Measurements from ENCODE around the gene SNCB.

Gene SNCB

DNA sequence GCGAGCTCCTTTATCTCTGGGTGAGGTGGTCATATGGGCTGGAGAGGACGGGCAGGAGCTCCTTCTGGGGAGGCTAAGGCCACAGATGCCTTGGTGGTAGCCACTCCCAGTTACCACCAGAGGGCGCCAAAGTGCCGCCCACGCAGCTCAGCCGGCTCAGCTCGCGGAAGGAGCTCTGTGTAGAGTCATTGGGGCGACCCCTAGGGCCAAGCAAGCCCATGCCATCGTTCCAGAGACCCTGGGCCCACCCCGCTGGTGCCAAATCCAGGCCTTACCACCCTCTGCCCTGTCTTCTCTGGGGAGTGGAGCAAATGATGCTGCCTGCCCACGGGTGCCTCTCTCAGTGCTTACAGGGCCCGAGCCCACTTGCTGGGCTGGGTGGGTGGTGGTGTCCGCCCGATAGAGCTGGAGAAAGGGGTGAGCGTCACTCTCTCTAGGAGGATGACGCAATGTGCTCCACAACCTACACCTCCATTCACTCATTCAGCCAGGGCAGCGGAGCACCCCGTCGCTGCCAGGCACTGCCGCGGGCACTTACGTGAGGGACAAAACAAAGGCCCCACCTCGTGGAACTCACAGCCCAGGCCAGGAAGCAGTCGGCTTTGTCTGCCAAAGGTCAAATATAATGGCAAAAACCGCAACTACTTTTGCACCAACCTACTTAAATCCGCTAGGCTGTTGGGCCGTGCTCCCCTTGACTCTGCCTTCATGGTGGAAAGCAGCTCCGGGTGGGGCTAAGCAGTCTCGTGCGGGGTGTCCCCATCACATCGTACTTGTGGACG lies 30.7 kb upstream of the SNCB start:
- peak; percentile 74 for DNase-seq

- no peak for DNase-seq
These were observed 30.2 kb upstream of the SNCB start for GRCh38 chr5:176660530-176660859.

DNA sequence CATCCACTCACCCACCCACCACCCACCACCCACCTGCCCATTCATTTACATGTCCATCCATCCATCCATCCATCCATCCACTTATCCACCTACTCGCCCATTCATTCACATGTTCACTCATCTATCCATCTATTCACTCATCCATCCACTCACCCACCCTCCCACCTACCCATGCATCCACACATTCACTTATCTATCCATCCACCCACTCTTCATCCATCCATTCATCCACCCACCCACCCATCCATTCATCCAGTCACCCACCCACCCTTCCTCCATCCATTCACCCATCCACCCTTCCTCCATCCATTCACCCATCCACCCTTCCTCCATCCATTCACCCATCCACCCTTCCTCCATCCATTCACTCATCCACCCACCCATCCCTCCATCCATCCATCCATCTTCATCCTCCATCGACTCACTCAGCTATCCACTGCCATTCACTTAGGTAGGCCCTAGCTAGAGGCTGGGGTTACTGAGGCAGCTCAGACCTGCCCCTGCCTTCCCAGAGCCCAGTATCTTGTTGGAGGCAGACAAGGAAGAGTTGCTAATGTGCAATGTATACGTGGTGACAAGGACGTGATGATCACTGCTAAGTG lies 29.6 kb upstream of the SNCB start:
- no peak for DNase-seq

- no peak for DNase-seq
These were observed 29.1 kb upstream of the SNCB start for GRCh38 chr5:176659512-176659839.

- no peak for DNase-seq
These were observed 28.6 kb upstream of the SNCB start for GRCh38 chr5:176658817-176659511.

DNA sequence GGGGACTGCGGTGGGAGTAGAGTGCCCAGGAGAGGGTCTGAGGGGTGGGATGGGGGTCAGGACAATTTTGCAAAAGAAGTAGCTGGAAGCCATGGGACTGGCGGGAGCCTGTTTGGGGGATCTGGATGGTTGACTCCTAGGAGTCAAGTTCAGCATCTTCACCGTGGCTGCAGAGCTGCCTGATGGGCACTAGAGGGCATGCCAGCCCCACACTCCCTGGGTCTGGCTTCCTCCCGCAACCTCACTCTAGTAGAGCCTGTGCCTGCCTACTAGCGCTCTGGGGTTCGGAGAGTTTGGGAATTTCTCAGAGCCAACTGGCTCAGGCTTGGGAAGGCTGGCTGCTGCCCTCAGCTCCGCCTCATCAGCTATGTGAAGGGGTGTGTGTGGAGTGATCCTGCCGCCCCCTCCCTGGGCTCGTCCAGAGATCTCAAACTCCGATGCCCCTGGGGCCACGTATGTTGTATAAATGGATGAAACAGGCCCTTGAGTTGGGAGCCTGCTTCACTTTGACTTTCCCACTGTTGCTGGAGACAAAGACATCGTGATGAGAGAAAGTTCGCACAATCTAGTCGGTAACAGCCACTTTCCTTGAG lies 27.8 kb upstream of the SNCB start:
- DNase-seq: peak; percentile 62

DNA sequence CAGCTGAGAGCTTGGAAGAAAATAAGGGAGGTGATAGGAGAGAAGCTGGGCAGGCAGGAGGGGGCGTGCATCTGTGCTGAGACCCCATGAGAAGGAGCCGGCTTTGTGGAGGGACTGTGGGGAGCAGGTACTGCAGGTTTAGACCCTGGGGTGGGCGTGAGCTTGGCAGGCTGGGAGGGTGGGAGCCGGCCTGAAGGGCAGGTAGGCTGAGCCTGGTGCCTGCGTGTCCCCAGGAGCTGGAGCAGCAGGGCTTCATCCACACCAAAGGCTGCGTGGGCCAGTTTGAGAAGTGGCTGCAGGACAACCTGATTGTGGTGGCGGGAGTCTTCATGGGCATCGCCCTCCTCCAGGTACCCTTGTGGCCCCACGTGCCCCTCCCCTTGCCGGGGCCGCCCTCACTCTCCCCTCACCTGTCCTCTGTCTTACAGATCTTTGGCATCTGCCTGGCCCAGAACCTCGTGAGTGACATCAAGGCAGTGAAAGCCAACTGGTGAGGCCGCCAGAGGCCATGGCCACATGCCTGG lies 26.2 kb upstream of the SNCB start:
- DNase-seq: no peak

DNA sequence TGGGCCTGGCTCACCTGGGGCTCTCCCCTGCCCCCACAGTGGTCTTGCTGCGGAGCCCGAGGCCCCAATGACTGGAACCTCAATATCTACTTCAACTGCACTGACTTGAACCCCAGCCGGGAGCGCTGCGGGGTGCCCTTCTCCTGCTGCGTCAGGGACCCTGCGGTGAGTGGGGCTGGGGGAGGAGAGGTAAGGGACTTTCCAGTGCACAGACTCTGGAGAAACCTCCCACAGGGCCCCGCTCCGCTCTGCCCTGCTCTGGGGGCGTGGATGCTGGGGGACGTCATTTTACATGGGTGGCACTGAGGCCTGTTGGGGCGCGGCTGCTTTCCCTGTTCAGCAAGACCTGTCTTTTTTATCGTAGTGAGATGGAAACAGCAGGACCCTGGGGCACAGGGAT lies 24.5 kb upstream of the SNCB start:
- no peak for DNase-seq

GRCh38 chr5:176653401-176654385 lies 23.4 kb upstream of the SNCB start:
- peak; percentile 37 for DNase-seq

DNA sequence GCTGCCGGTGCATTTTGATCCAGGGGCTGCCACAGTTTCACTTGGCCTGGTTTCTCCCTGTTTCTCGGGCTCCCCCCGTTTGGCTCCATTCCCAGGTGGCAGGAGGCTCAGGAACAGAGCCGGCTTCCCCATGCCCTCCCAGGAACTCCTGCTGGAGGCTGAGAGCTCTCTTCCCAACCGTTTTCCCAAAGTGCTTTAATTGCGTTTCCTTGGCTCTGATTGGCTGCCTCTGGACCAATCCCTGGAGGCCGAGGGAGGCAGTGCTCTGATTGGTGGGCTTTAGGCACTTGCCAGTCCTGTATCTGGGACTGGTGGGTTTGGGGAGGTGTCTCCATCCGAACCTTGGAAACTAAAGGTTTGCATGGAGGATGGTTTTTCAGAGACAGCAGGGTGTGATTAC lies 21.8 kb upstream of the SNCB start:
- DNase-seq: no peak

DNA sequence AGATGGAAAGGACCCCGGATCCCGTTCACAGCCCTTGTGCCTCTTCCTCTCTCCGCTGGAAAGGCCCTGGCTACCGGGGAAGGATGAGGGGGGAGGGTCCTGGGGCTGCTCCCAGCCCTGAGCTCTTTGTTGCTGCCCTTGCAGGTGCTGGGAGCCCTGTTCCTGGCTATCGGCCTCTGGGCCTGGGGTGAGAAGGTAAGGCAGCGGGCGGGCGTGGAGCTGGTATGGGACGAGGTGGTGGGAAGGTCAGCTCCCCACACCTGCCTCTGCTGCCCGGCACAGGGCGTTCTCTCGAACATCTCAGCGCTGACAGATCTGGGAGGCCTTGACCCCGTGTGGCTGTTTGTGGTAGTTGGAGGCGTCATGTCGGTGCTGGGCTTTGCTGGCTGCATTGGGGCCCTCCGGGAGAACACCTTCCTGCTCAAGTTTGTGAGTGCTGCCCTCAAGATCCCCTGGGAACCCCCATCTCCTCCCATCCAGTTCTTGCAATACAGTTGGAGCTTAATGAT lies 21.2 kb upstream of the SNCB start:
- no peak for DNase-seq

DNA sequence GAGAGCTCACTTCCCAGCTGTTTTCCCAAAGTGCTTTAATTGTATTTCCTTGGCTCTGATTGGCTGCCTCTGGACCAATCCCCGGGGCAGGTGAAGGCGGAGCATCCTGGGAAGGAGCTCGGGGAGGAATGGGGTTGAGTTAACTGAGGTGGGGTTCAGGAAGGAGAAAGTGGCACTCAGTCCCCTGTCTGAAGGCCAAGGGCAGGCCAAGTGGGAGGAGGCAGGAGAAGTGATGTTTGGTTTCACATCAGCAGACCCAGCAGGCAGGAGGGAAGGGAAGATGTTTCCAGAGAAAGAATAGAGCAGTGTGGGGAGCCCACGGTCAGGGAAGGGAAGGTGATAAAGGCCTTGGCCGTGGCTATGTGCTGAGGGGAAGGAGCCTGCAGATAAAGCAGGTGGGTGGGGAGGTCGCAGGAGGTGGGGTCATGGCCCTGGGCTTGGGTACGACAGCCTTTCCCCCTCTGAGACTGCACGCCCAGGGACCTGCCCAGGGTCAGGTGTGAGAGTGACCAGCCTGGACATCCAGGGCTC lies 20.1 kb upstream of the SNCB start:
- no peak for DNase-seq

DNA sequence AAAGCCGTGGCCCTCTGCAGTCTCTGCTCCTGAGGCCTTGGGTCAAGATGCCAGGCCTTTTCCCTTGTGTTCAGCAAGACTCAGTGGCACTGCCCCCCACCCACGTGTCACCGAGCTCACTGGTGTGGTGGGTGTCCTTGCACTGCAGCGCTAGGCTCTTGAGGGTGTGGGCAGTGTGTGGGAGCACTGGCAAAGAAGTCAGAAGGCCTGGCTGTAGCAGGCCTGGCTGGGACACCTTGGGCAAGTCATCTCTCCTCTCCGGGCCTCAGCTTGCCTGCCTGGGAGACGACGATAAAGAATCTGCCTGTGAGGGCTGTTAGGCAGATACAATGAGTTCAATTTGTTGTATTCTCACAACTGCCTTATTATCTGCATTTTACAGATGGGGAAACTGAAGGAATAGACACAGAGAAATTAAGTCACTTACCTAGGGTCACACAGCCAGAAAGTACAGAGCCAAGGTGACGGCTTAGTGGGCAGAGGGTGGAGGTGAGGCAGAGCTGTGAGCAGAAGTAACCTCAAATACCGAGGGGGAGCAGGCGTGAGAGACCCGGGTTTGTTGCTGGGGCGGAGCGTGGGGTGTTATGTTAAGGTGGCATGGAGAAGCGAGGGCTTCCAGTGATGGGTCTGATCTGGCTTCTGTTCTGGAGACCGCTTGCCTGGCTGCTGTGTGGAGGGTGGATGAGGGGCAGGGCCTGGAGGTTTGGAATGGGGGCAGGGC lies 18.3 kb upstream of the SNCB start:
- DNase-seq: peak; percentile 21

GRCh38 chr5:176647843-176648473 lies 17.6 kb upstream of the SNCB start:
- DNase-seq: no peak

- DNase-seq: peak; percentile 98
These were observed 16.9 kb upstream of the SNCB start, which contains the start of gene TSPAN17 for GRCh38 chr5:176647030-176647842. Gene TSPAN17, plus strand, starts transcription at chr5:176647484. Its CDS starts 132 bp downstream, at chr5:176647616.

- no peak for DNase-seq
These were observed 16.3 kb upstream of the SNCB start for GRCh38 chr5:176646707-176647029.

GRCh38 chr5:176646049-176646706 lies 15.8 kb upstream of the SNCB start:
- DNase-seq: no peak

DNA sequence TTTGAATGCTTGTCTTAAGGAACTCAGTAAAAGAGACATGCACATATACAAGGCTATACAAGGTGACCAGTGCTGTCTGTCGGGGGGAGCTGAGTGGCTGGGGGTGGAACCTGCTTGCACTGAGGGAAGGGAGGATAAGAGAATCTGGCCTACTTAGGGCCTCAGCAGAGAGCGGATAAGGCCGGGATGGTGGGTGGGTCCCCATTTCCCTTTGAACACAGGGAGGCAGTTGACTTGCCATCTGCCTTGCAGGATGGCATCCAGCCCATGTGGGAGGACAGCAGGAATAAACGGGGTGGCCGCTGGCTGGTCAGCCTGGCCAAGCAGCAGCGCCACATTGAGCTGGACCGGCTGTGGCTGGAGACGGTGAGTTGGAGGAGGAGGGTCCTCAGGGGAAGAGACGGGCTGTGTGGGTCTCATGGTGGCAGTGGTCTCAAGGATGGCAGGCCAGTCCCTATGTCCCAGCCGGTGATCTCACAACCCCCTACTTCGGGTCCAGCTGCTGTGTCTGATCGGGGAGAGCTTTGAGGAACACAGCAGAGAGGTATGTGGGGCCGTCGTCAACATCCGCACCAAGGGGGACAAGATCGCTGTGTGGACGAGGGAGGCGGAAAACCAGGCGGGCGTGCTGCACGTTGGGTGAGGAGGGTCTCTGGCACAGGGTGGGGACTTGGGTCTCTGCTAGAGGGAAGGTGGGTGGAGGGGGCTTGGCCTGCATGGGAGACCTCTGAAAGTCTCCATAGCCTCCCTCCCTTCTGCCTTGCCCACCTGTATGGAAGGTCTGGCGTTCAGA lies 14.7 kb upstream of the SNCB start:
- no peak for DNase-seq

DNA sequence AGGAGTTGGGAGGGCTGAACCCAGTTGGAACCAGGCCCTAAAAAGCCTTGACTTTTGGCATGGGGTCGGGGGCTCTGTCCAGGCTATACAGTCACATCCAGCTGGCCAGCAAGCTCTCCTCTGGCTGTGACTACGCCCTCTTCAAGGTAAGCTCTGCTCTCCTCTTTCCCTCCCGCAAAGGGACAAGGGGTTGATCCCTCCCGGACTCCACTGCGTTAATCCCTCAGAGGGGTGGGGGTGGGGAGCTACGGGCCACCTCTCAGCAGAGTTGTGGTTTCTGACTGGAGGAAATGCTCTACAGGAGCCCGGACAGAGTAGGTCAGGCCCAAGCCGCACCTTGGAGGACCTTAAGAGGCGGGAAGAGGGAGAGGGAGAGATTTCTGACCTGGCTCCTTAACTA lies 14.0 kb upstream of the SNCB start:
- no peak for DNase-seq

All from CD4-positive, alpha-beta T cell treated with Interferon gamma for 1 hour (primary cell).